HG02852 (cell line): ENCODE results near the gene PGM3.

Experiments
- ATAC-seq: cut with Tn5 transposase; IDR thresholded peaks from one replicate; pipeline ENCODE4 v1.9.1; 2021; ENCODE audit warnings: mild to moderate bottlenecking, moderate library complexity; ENCODE audit not compliant: unreplicated experiment

The PGM3 gene

GRCh38 chr6:83124553-83124952, 68.5 kb downstream of the PGM3 start:
- no peak for ATAC-seq

DNA sequence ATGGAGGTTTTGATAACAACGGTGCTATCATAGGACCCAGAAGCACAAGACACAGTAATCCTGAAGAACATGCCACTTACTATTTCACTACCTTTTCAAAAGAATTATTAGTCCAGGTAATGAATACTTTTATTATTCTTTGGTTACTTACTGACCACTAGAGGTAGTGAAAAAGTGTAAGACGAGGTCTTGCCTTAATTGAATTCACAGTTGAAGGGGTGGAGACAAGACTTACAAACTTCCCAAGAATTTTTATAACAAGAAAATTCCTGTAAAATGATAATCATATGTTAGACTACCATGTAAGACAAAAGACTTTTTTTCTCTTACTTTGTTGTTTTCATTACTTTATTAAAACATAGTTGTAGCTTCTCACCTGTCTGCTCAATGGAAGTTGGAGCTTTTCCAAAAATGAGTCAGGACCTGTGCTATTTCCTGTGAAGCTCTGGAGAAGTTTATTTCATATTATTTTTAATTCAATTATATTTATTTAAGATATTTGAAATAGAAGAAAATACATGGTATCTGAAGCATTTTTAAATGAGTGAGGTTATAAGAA, 73.2 kb downstream of the PGM3 start:
- ATAC-seq: no peak

GRCh38 chr6:83117802-83118201, 75.3 kb downstream of the PGM3 start:
- no peak for ATAC-seq
